ENCODE data around the gene IGFLR1.

IGFLR1 gene

DNA sequence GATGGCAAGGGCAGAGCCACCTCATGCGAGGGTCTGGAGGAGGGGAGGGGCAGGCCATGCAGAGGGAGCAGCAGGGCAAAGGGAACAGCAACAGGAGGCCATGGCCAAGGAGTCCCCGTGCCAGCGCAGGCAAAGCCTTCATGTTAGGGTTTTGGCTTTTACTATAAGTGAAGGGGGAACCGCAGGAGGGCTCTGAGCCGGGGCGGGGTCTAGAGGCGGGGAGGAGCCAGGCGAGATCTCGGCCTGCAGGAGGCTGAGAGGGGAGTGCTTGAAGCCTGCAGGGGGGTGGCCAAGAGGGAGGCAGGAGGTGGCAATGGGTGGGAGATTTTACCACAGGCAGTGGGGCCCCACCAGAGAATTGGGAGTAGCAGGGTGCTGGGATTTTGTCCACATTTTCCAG is 39.4 kb upstream of the IGFLR1 start:
- H2AFZ ChIP-seq = no peak overlapping the region
- no peaks in the 10 kb centered on the region for H3K9me3 ChIP-seq (ENCODE audit: control insufficient read depth, low read length)
- no peak for TF ChIP-seq CTCF (IDR thresholded peaks at IDR 0.05)
- H3K4me3 ChIP-seq (ENCODE audit: low read depth, low read length) = no peak overlapping the region
- H3K36me3 ChIP-seq (ENCODE audit: control insufficient read depth, insufficient read depth, low read length) = no peaks in the 10 kb centered on the region
- H3K79me2 ChIP-seq = no peaks in the 10 kb centered on the region
- no peak overlapping the region for H3K27ac ChIP-seq
- no peak overlapping the region for H3K4me2 ChIP-seq (ENCODE audit: low read length)
- no peaks in the 10 kb centered on the region for H3K4me1 ChIP-seq
- H3K27me3 ChIP-seq (ENCODE audit: control insufficient read depth, insufficient read depth, low read length) = no peaks in the 10 kb centered on the region
- no peak overlapping the region for H3K9ac ChIP-seq

- no peak overlapping the region for H2AFZ ChIP-seq
- peaks cover 5% of the 10 kb centered on the region for H3K4me1 ChIP-seq
- H3K27me3 ChIP-seq (ENCODE audit: control insufficient read depth, insufficient read depth, low read length) = no peaks in the 10 kb centered on the region
- no peak overlapping the region for H3K4me2 ChIP-seq (ENCODE audit: low read length)
- no peaks in the 10 kb centered on the region for H3K9me3 ChIP-seq (ENCODE audit: control insufficient read depth, low read length)
- H3K79me2 ChIP-seq = no peaks in the 10 kb centered on the region
- TF ChIP-seq CTCF (IDR thresholded peaks at IDR 0.05) = no peak
- no peak overlapping the region for H3K27ac ChIP-seq
- H3K4me3 ChIP-seq (ENCODE audit: low read depth, low read length) = no peak overlapping the region
- H3K9ac ChIP-seq = no peak overlapping the region
- H3K36me3 ChIP-seq (ENCODE audit: control insufficient read depth, insufficient read depth, low read length) = no peaks in the 10 kb centered on the region
Observed at GRCh38 chr19:35780717-35781116, 38.5 kb upstream of the IGFLR1 start.

- Histone ChIP-seq H3K4me1 (peaks cover 5% of the 10 kb centered on the region), H3K4me2 (ENCODE audit: low read length) (no peak overlapping the region), H3K9ac (no peak overlapping the region), H3K36me3 (ENCODE audit: control insufficient read depth, insufficient read depth, low read length) (no peaks in the 10 kb centered on the region), H3K4me3 (ENCODE audit: low read depth, low read length) (no peak overlapping the region), H3K79me2 (no peaks in the 10 kb centered on the region), H3K27me3 (ENCODE audit: control insufficient read depth, insufficient read depth, low read length) (no peaks in the 10 kb centered on the region), H2AFZ (no peak overlapping the region), H3K27ac (no peak overlapping the region), H3K9me3 (ENCODE audit: control insufficient read depth, low read length) (no peaks in the 10 kb centered on the region)
- TF ChIP-seq CTCF (IDR thresholded peaks at IDR 0.05) = no peak
Observed at GRCh38 chr19:35780058-35780457, 37.8 kb upstream of the IGFLR1 start.

DNA sequence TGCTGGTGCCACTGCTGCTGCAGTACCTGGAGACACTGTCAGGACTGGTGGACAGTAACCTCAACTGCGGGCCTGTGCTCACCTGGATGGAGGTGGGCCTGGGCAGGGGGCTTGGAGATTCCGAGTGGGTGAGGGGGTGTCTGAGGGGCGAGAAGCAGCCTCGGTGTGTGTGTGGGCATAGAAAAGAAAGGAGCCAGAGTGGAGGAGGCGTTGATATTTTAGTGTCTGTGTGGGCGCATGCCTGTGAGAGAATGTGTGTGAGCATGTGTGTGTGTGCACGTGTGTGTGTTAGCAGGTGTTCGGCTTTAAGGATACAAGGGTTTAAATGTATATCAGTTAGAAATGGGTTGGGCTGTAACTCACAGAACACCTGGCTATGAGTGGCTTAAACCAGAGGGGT is 36.8 kb upstream of the IGFLR1 start:
- Histone ChIP-seq H3K79me2 (no peaks in the 10 kb centered on the region), H3K27me3 (ENCODE audit: control insufficient read depth, insufficient read depth, low read length) (no peaks in the 10 kb centered on the region), H3K9ac (no peak overlapping the region), H3K36me3 (ENCODE audit: control insufficient read depth, insufficient read depth, low read length) (no peaks in the 10 kb centered on the region), H3K9me3 (ENCODE audit: control insufficient read depth, low read length) (no peaks in the 10 kb centered on the region), H3K4me2 (ENCODE audit: low read length) (no peak overlapping the region), H2AFZ (no peak overlapping the region), H3K4me1 (peaks cover 10% of the 10 kb centered on the region), H3K4me3 (ENCODE audit: low read depth, low read length) (no peak overlapping the region), H3K27ac (no peak overlapping the region)
- TF ChIP-seq CTCF (IDR thresholded peaks at IDR 0.05) = no peak

- peaks cover 10% of the 10 kb centered on the region for H3K4me1 ChIP-seq
- H3K27ac ChIP-seq = no peak overlapping the region
- no peaks in the 10 kb centered on the region for H3K79me2 ChIP-seq
- no peak overlapping the region for H2AFZ ChIP-seq
- TF ChIP-seq CTCF (IDR thresholded peaks at IDR 0.05) = no peak
- H3K36me3 ChIP-seq (ENCODE audit: control insufficient read depth, insufficient read depth, low read length) = no peaks in the 10 kb centered on the region
- no peak overlapping the region for H3K4me2 ChIP-seq (ENCODE audit: low read length)
- no peaks in the 10 kb centered on the region for H3K9me3 ChIP-seq (ENCODE audit: control insufficient read depth, low read length)
- no peak overlapping the region for H3K4me3 ChIP-seq (ENCODE audit: low read depth, low read length)
- no peak overlapping the region for H3K9ac ChIP-seq
- H3K27me3 ChIP-seq (ENCODE audit: control insufficient read depth, insufficient read depth, low read length) = no peaks in the 10 kb centered on the region
Observed at GRCh38 chr19:35777961-35778360, 35.7 kb upstream of the IGFLR1 start.

All from parathyroid adenoma (tissue), 2 donors.